ENCODE results near the gene C17orf113.

Gene C17orf113

GRCh38 chr17:42072323-42073187 lies 22.2 kb upstream of the C17orf113 start:
- no peaks in the 10 kb centered on the region for H3K4me1 ChIP-seq (ENCODE audit: insufficient read depth, poor library complexity, severe bottlenecking)
- DNase-seq (ENCODE audit: low spot score) (no peak), ATAC-seq (ENCODE audit: low read depth) (peak; percentile 28; the same call in 1 of the 3 replicates)
- no peak overlapping the region for H3K4me3 ChIP-seq (ENCODE audit: severe bottlenecking)
- H3K9me3 ChIP-seq (ENCODE audit: severe bottlenecking): no peaks in the 10 kb centered on the region
- H3K27ac ChIP-seq (ENCODE audit: poor library complexity, severe bottlenecking): no peak overlapping the region
- TF ChIP-seq, protein P1, sequence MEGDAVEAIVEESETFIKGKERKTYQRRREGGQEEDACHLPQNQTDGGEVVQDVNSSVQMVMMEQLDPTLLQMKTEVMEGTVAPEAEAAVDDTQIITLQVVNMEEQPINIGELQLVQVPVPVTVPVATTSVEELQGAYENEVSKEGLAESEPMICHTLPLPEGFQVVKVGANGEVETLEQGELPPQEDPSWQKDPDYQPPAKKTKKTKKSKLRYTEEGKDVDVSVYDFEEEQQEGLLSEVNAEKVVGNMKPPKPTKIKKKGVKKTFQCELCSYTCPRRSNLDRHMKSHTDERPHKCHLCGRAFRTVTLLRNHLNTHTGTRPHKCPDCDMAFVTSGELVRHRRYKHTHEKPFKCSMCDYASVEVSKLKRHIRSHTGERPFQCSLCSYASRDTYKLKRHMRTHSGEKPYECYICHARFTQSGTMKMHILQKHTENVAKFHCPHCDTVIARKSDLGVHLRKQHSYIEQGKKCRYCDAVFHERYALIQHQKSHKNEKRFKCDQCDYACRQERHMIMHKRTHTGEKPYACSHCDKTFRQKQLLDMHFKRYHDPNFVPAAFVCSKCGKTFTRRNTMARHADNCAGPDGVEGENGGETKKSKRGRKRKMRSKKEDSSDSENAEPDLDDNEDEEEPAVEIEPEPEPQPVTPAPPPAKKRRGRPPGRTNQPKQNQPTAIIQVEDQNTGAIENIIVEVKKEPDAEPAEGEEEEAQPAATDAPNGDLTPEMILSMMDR (IDR thresholded peaks at IDR 0.05; ENCODE audit: poor library complexity, severe bottlenecking): no peak
- H3K27me3 ChIP-seq (ENCODE audit: insufficient read depth, poor library complexity, severe bottlenecking): peaks cover 8% of the 10 kb centered on the region
- no peaks in the 10 kb centered on the region for H3K36me3 ChIP-seq (ENCODE audit: low read depth)

DNA sequence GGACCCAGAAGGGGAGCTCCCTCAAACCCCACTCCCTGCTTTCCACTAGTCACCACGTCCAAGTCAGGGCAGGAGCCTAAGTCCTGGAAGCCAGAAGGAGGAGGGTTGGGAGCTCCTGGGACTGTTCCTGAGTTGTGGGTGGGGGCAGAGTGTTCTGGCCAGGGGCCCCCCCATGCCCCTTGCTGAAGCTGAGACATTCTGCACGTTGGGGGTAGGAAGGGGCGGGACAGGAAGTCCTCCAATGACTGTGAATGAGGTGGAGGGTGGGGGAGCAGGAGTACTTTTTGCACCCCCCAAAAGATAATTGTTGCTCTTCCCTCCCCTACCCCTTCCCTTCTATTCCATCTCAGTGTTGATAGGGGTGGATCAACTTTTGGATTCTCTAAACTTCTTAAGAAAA lies 21.4 kb upstream of the C17orf113 start:
- ATAC-seq (ENCODE audit: low read depth) (no peak), DNase-seq (ENCODE audit: low spot score) (no peak)
- H3K9me3 ChIP-seq (ENCODE audit: severe bottlenecking): no peaks in the 10 kb centered on the region
- no peaks in the 10 kb centered on the region for H3K36me3 ChIP-seq (ENCODE audit: low read depth)
- H3K4me3 ChIP-seq (ENCODE audit: severe bottlenecking): no peak overlapping the region
- peaks cover 8% of the 10 kb centered on the region for H3K27me3 ChIP-seq (ENCODE audit: insufficient read depth, poor library complexity, severe bottlenecking)
- no peak overlapping the region for H3K27ac ChIP-seq (ENCODE audit: poor library complexity, severe bottlenecking)
- TF ChIP-seq, protein P1 (IDR thresholded peaks at IDR 0.05; ENCODE audit: poor library complexity, severe bottlenecking): no peak
- H3K4me1 ChIP-seq (ENCODE audit: insufficient read depth, poor library complexity, severe bottlenecking): no peaks in the 10 kb centered on the region

DNA sequence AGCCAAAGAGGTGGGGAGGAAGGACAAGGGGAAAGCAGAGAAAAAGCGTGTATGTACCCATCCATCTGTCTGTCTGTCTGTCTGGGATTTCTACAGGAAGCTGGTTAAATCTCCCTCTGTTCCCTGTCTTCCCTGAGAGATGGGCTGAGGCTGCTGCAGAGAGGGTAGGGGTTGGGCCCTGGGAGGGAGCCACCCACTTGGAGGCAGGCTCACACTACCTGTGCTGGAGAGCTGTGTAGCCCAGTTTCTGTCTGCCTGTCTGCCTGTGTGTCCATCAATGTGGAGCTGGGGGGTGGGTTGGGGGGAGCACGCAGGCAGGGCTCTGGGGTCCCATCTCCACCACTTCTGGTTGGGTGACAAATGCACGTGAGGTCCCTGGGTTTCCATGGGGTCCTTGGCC lies 18.6 kb upstream of the C17orf113 start:
- TF ChIP-seq, protein P1 (IDR thresholded peaks at IDR 0.05; ENCODE audit: poor library complexity, severe bottlenecking): no peak

GRCh38 chr17:42067371-42068091 lies 17.1 kb upstream of the C17orf113 start:
- ATAC-seq (ENCODE audit: low read depth) (peak; percentile 53), DNase-seq (ENCODE audit: low spot score) (no peak)
- H3K4me3 ChIP-seq (ENCODE audit: severe bottlenecking): no peak overlapping the region
- no peak overlapping the region for H3K27ac ChIP-seq (ENCODE audit: poor library complexity, severe bottlenecking)
- H3K9me3 ChIP-seq (ENCODE audit: severe bottlenecking): no peaks in the 10 kb centered on the region
- TF ChIP-seq, protein P1 (IDR thresholded peaks at IDR 0.05; ENCODE audit: poor library complexity, severe bottlenecking): peak; percentile 83
- no peaks in the 10 kb centered on the region for H3K4me1 ChIP-seq (ENCODE audit: insufficient read depth, poor library complexity, severe bottlenecking)
- peaks cover 8% of the 10 kb centered on the region for H3K27me3 ChIP-seq (ENCODE audit: insufficient read depth, poor library complexity, severe bottlenecking)
- no peaks in the 10 kb centered on the region for H3K36me3 ChIP-seq (ENCODE audit: low read depth)

More for the DNA sequence above, 18.6 kb upstream of the C17orf113 start:
- ATAC-seq (ENCODE audit: low read depth) (peak; percentile 61), DNase-seq (ENCODE audit: low spot score) (no peak)
- no peaks in the 10 kb centered on the region for H3K36me3 ChIP-seq (ENCODE audit: low read depth)
- no peak overlapping the region for H3K4me3 ChIP-seq (ENCODE audit: severe bottlenecking)
- no peak overlapping the region for H3K27ac ChIP-seq (ENCODE audit: poor library complexity, severe bottlenecking)
- no peaks in the 10 kb centered on the region for H3K4me1 ChIP-seq (ENCODE audit: insufficient read depth, poor library complexity, severe bottlenecking)
- peaks cover 8% of the 10 kb centered on the region for H3K27me3 ChIP-seq (ENCODE audit: insufficient read depth, poor library complexity, severe bottlenecking)
- H3K9me3 ChIP-seq (ENCODE audit: severe bottlenecking): no peaks in the 10 kb centered on the region

Data from RWPE2 (cell line).